HG02642 (cell line): ENCODE data around the gene RNASE7.
"Not testable (repeated sequence)": the region's sequence is repeated elsewhere in the genome, so short reads cannot be mapped to it uniquely, and the experiment has no call there.

Experiments used
- ATAC-seq: cut with Tn5 transposase; IDR thresholded peaks from one replicate; pipeline ENCODE4 v1.9.1; 2021; ENCODE audit warnings: mild to moderate bottlenecking; ENCODE audit not compliant: unreplicated experiment, poor library complexity

RNASE7 gene

DNA sequence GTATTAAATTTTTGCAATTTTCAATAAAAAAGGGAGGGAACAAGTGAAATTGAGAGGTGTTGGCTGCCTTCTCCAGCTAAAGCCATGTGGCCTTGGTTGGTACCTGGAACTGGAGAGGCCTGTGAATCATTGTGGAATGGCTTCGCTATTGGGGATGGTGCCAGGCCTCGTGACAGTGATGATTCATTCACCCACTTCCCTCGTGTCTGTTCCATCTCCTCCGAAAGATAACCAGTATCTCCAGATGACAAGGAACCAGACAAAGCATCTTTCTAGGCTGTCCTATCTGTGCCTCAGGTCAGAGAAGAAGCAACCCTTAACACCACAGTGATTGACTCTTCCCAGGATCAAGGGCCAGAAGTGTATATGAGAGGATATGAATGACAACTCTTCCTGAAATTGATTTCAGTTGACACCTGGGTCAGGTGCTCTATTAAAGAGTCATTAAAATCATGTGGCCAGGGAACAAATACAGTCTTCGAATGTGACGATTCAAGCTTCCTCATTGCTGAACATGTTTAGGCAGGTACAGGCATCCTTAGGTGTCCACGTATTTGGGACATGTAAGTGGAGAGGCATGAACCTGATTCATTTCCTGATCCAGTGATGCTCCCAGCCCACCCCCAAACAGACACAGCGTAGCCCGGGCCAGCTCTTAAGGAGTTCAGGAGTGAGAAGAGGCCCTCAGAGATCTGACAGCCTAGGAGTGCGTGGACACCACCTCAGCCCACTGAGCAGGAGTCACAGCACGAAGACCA lies at the start of gene RNASE7:
Gene RNASE7 (plus strand): TSS at position 687 of the 758 bp plus-strand sequence. CDS start 631 bp downstream, outside the sequence.
- no peak for ATAC-seq

- ATAC-seq: no peak
Measured at GRCh38 chr14:20996521-20996920, 45.6 kb upstream of the RNASE7 start.

DNA sequence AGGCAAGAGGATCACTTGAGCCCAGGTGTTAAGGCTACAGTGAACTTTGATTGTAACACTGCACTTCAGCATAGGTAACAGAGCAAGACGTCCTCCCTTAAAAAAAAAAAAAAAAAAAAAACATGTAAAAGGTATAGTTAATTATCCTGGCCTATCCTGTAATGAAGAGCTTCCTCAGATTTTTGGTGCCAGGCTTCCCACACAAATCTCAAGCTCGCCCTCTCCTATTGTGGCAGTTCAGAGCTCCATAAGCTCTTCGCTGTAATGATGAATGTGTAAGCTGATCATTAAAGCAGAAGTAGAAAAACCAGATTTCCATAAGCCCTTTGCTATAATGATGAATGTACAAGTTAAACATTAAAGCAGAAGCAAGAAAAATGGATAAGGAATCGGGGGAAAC lies 45.0 kb upstream of the RNASE7 start:
- no peak for ATAC-seq

GRCh38 chr14:20997564-20997963 lies 44.6 kb upstream of the RNASE7 start:
- ATAC-seq: no peak

GRCh38 chr14:20998139-20998538 lies 44.0 kb upstream of the RNASE7 start:
- no peak for ATAC-seq

GRCh38 chr14:20998674-20999366 lies 43.3 kb upstream of the RNASE7 start, which contains the start of gene SLC39A2:
Gene SLC39A2 (plus strand): TSS chr14:20999293. CDS start chr14:20999447, 154 bp downstream.
- ATAC-seq: no peak

- no peak for ATAC-seq
Measured at GRCh38 chr14:20999591-20999990, 42.6 kb upstream of the RNASE7 start.

DNA sequence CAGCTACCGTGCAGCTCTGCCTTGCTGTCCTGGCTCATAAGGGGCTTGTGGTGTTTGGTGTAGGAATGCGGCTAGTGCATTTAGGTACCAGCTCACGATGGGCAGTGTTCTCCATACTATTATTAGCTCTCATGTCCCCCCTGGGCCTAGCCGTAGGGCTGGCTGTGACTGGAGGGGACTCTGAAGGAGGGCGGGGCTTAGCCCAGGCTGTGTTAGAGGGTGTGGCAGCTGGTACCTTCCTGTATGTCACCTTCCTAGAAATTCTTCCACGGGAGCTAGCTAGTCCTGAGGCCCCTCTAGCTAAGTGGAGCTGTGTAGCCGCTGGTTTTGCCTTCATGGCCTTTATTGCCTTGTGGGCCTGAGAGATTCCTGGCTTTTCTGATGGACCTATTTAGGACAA lies 40.9 kb upstream of the RNASE7 start:
- no peak for ATAC-seq

DNA sequence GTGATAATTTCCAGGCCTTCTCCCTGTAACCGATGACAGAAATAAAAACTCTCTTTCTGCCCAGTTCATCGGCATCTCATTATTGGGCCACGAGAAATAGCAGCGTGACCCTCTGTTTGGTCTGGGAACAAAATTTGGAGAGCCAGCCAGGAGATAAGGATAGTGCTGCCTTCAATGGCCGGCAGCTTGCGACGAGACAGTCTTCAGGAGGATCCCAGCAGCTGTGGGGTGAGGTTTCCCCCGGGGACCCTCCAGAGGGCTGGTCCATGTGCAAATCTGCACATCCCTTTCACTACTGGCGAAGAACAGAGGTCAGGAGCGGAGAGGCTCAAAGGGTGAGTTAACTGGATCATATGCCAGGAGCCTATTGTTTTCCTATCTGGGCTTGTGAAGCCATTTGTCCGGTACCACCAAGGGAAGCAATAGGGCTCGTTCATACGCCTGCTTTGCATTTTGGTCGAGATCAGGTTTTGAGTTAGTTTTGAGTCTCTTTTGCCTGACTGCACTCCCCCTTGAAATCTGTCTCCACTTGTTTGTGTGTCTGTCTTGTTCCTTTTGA lies 38.3 kb upstream of the RNASE7 start:
- no peak for ATAC-seq

GRCh38 chr14:21009721-21010120 lies 32.4 kb upstream of the RNASE7 start:
- ATAC-seq: not testable (repeated sequence)

DNA sequence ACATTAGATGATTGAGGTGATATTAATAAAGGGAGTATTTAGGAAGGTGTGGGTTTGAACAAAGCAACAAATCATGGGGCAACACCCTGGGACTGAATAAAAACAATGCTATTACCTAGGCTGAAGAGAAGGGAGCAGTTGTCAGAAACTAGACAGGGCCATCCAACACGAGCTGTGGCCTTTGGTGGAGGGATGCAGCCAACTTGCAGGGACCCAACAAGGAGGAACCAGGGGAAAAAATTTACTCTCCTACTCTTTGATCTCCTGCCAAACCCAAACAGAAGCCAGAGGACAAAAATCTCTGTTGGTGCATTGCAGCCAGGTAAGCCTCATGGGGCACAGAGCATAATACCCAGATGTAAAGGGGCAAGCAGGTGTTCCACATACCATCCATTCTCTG lies 31.0 kb upstream of the RNASE7 start:
- no peak for ATAC-seq

- ATAC-seq: no peak
Measured at GRCh38 chr14:21014761-21015190, 27.4 kb upstream of the RNASE7 start.

GRCh38 chr14:21015312-21015711 lies 26.9 kb upstream of the RNASE7 start:
- ATAC-seq: no peak

- no peak for ATAC-seq
Measured at GRCh38 chr14:21016413-21017190, 25.6 kb upstream of the RNASE7 start.

GRCh38 chr14:21017528-21018245 lies 24.5 kb upstream of the RNASE7 start:
- no peak for ATAC-seq

GRCh38 chr14:21018286-21018685 lies 23.9 kb upstream of the RNASE7 start:
- no peak for ATAC-seq

GRCh38 chr14:21018781-21019180 lies 23.4 kb upstream of the RNASE7 start:
- no peak for ATAC-seq

DNA sequence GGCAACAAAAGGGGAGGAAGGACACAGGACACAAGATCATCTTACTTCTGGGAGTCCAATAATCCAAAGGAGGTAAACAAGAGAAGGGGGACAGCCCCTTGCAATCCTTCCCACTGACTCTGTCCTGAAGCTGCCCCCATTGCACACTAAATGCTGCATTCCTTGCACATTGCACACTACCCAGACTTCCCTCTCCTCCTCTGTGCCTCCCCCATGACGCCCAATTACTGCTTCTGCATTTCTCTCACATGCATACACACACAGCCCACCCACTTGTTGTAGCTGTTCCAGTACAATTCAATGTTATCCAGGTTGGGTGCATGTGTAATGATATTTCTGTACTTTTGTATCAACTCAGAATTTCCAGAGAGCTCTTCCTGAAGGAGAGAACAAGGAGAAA lies 22.8 kb upstream of the RNASE7 start:
- ATAC-seq: no peak

- ATAC-seq: no peak
Measured at GRCh38 chr14:21020977-21021545, 21.1 kb upstream of the RNASE7 start.

- ATAC-seq: no peak
Measured at GRCh38 chr14:21022686-21023085, 19.5 kb upstream of the RNASE7 start.
